ENCODE results near the gene GNB3. TPM values are rescaled to one million over a fixed set of nuclear protein-coding genes. Genes with fewer than 3 reads are reported as not detected.
"Not testable (repeated sequence)": the region's sequence is repeated elsewhere in the genome, so short reads cannot be mapped to it uniquely, and the experiment has no call there.

Gene GNB3
- total RNA-seq, 1 donor from 2014 or later: 1.2 TPM

DNA sequence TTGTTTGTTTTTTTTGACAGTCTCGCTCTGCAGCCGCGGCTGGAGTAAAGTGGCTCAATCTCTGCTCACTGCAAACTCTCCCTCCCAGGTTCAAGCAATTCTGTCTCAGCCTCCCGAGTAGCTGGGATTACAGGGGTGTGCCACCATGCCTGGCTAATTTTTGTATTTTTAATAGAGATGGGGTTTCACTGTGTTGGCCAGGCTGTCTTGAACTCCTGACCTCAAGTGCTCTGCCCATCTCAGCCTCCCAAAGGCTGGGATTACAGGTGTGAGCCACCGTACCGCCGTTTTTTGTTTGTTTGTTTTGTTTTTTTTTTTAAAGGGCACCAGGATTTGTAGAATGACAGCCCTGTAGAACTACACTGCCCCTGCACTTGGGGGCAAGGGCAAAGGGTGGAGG, 48.1 kb downstream of the GNB3 start:
- H3K27ac Mint-ChIP-seq: not testable (repeated sequence)

DNA sequence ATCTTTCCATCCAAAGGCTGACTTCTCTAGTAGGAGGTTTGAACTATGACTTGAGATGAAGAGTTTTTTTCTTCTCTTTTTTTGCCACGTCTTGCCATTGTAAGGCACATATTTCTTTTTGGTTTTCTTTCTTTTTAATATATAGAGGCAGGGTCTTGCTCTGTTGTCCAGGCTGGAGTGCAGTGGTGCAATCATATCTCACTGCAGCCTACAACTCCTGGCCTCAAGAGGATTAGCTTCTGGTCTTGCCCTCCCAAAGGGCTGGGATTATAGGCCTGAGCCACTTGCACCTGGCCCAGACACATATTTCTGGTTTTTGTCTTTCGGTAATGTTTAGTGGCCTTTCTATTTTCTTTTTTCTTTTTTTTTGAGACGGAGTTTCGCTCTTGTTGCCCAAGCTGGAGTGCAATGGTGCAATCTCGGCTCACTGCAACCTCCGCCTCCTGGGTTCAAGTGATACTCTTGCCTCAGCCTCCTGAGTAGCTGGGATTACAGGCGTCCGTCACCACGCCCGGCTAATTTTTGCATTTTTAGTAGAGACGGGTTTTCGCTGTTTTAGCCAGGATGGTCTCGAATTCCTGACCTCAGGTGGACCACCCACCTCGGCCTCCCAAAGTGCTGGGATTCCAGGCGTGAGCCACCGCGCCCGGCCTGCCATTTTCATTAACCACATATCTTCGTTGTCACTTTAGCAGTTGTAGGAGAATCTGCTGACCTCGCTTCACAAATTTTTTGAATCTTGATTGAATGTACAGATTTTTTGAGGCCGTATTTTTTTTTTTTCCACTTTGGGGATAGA, 49.2 kb downstream of the GNB3 start:
- H3K9me3 Mint-ChIP-seq; DNase-seq (ENCODE audit: low spot score); H3K27me3 Mint-ChIP-seq (ENCODE audit: low read depth): not testable (repeated sequence)
- intact Hi-C loops (cut with micrococcal nuclease): loop anchor here (5.0 kb wide), 1 partner anchor 103 kb away; the partner anchor contains the start of gene CD4
- peaks cover 21% of the 10 kb centered on the region for H3K36me3 Mint-ChIP-seq (ENCODE audit: low read depth)
- peaks cover 13% of the 10 kb centered on the region for H3K4me1 Mint-ChIP-seq (ENCODE audit: low read depth)
- H3K27ac Mint-ChIP-seq: peak overlapping the region; percentile 92
- peak overlapping the region; percentile 67 for H3K4me3 Mint-ChIP-seq (ENCODE audit: low read depth)

More for the DNA sequence above, 48.1 kb downstream of the GNB3 start:
- DNase-seq (ENCODE audit: low spot score); intact Hi-C loops (cut with micrococcal nuclease); H3K27me3 Mint-ChIP-seq (ENCODE audit: low read depth); H3K4me3 Mint-ChIP-seq (ENCODE audit: low read depth); H3K9me3 Mint-ChIP-seq: not testable (repeated sequence)
- H3K4me1 Mint-ChIP-seq (ENCODE audit: low read depth): peaks cover 13% of the 10 kb centered on the region
- H3K36me3 Mint-ChIP-seq (ENCODE audit: low read depth): peaks cover 32% of the 10 kb centered on the region

DNA sequence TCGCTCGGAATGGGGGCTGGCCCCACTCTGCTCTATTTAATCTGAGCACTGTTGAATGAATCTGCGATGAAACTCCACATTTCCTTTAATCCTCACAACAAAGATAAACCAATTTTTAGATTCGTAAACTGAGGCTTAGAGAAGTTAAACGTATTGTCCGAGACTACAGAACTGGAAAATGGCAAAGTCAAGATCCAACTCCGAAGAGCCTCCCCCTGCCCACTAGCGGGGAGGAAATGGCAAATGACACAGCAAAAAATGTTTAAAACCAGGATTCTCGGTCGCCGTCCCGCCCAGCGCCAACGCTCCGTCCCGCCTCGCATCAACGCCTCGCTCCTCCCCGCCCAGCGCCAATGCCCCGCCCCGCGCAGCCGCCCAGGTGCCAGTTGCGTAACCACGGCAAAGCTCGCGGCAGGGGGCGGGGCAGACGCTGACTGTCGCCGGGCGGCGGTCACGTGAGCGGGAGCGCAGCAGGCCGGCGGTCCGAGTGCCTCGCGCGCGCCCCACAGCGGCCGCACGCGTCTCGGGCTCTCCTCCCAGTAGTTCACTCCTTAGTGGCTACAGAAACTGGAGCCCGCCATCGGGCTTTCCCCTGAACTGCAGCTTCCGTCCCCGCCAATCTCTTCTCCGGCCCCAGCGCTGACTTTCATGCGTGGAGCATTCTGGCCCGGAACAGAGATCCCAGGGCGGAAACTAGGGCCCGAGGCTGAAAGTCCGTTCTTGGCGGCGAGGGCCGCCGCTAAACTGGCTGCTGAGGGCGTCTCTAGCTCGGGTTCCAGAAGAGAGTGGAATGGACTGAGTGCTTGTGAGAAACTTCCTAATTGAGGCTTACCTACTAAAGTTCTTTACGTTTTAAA, 50.3 kb downstream of the GNB3 start:
- DNase-seq (ENCODE audit: low spot score): peak; percentile 98
- no peaks in the 10 kb centered on the region for H3K9me3 Mint-ChIP-seq
- peak overlapping the region; percentile 80 for H3K4me3 Mint-ChIP-seq (ENCODE audit: low read depth)

DNA sequence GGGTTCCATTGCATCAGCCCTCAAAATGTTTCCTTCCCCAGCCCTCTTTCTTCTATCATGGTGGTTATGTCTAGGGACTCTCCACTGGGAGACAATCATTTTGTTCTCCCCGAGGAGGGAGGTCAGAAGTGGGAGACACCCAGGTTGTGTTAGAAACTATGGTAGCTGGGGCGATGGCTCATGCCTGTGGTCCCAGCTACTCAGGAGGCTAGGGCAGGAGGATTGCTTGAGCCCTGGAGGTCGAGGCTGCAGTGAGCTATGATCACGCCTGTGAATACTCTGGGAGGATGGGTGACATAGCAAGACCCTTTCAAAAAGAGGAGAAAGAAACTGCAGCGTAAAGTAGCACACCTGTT, 50.9 kb downstream of the GNB3 start:
- Mint-ChIP-seq H3K9me3 (no peaks in the 10 kb centered on the region), H3K36me3 (ENCODE audit: low read depth) (peaks cover 12% of the 10 kb centered on the region), H3K27ac (peak overlapping the region; percentile 92), H3K4me1 (ENCODE audit: low read depth) (peaks cover 13% of the 10 kb centered on the region), H3K27me3 (ENCODE audit: low read depth) (no peaks in the 10 kb centered on the region), H3K4me3 (ENCODE audit: low read depth) (peak overlapping the region; percentile 80)
- DNase-seq (ENCODE audit: low spot score): no peak
- intact Hi-C loops (cut with micrococcal nuclease): loop anchor here (1.0 to 5.0 kb wide), 5 partner anchors 13 to 104 kb away; partner anchors contain the start of genes CD4, LRRC23, RNU7-1 and SPSB2

More for the DNA sequence above, 50.3 kb downstream of the GNB3 start:
- Mint-ChIP-seq H3K27me3 (ENCODE audit: low read depth) (no peaks in the 10 kb centered on the region), H3K36me3 (ENCODE audit: low read depth) (peaks cover 14% of the 10 kb centered on the region), H3K4me1 (ENCODE audit: low read depth) (peaks cover 13% of the 10 kb centered on the region), H3K27ac (peak overlapping the region; percentile 92)
- intact Hi-C loops (cut with micrococcal nuclease): loop anchor here (1.0 to 5.0 kb wide), 5 partner anchors 13 to 104 kb away; partner anchors contain the start of genes CD4, LRRC23, RNU7-1 and SPSB2

DNA sequence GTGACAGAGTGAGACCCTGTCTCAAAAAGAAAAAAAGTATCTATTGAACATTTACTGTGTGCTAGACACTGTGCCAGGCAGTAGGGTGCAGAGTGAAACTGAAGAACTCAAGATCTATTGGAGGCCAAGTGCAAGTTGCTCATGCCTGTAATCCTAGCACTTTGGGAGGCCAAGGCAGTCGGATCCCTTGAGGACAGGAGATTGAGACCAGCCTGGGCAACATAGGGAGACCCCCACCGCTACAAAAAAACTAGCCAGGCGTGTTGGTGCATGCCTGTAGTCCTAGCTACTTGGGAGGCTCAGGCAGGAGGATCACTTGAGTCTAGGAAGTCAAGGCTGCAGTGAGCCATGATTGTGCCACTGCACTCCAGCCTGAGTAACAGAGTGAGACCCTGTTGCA, 52.0 kb downstream of the GNB3 start:
- Mint-ChIP-seq H3K4me1 (ENCODE audit: low read depth) (peaks cover 13% of the 10 kb centered on the region), H3K36me3 (ENCODE audit: low read depth) (peaks cover 12% of the 10 kb centered on the region)
- intact Hi-C loops (cut with micrococcal nuclease): loop anchor here (5.0 kb wide), 1 partner anchor 105 kb away; the partner anchor contains the start of gene CD4
- H3K4me3 Mint-ChIP-seq (ENCODE audit: low read depth); H3K27ac Mint-ChIP-seq; DNase-seq (ENCODE audit: low spot score); H3K27me3 Mint-ChIP-seq (ENCODE audit: low read depth); H3K9me3 Mint-ChIP-seq: not testable (repeated sequence)

DNA sequence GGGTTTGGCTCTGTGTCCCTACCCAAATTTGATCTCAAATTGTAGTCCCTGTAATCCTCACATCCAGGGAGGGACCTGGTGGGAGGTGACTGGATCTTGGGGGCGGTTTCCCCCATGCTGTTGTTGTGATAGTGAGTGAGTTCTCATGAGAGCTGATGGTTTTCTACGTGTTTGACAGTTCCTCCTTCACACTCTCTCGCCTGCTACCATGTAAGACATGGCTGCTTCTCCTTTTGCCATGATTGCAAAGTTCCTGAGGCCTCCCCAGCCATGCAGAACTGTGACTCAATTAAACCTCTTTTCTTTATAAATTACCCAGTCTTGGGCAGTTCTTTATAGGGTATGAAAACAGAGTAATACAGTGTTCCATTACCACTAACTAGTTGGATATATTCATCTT, 53.6 kb downstream of the GNB3 start:
- H3K27ac Mint-ChIP-seq: no peak overlapping the region
- H3K27me3 Mint-ChIP-seq (ENCODE audit: low read depth): no peaks in the 10 kb centered on the region
- intact Hi-C loops (cut with micrococcal nuclease): loop anchor here (5.0 kb wide), 1 partner anchor 107 kb away; the partner anchor contains the start of gene CD4
- H3K4me3 Mint-ChIP-seq (ENCODE audit: low read depth): no peak overlapping the region
- H3K4me1 Mint-ChIP-seq (ENCODE audit: low read depth): peaks cover 13% of the 10 kb centered on the region
- no peak for DNase-seq (ENCODE audit: low spot score)
- peaks cover 5% of the 10 kb centered on the region for H3K36me3 Mint-ChIP-seq (ENCODE audit: low read depth)
- no peaks in the 10 kb centered on the region for H3K9me3 Mint-ChIP-seq

Other genes starting within 250 kb of the GNB3 start
- 343 and 351 TPM in 2 replicates for gene CHD4, start 233.5 kb upstream of the GNB3 start, total RNA-seq
- 3.6 and 4.1 TPM in 2 replicates for gene LPAR5, start 205.0 kb upstream of the GNB3 start, total RNA-seq
- 1.2 and 1.5 TPM in 2 replicates for gene ACRBP, start 193.5 kb upstream of the GNB3 start, total RNA-seq
- gene ING4, start 177.8 kb upstream of the GNB3 start, total RNA-seq: 18.5 and 19.1 TPM in 2 replicates
- 73.7 and 75.4 TPM in 2 replicates for gene ZNF384, start 151.6 kb upstream of the GNB3 start, total RNA-seq
- gene PIANP, start 140.1 kb upstream of the GNB3 start, total RNA-seq: 0.18 TPM in 1 of 2 replicates, not detected in the other
- 33.0 and 35.6 TPM in 2 replicates for gene COPS7A, start 116.9 kb upstream of the GNB3 start, total RNA-seq
- gene MLF2, start 87.8 kb upstream of the GNB3 start, total RNA-seq: 162 and 172 TPM in 2 replicates
- gene PTMS, start 74.6 kb upstream of the GNB3 start, total RNA-seq: 235 and 262 TPM in 2 replicates
- gene LAG3, start 68.4 kb upstream of the GNB3 start, total RNA-seq: 215 and 223 TPM in 2 replicates
- gene CD4, start 51.4 kb upstream of the GNB3 start, total RNA-seq: 354 and 368 TPM in 2 replicates
- gene GPR162, start 19.1 kb upstream of the GNB3 start, total RNA-seq: 0.11 and 0.30 TPM in 2 replicates
- 5.2 and 5.3 TPM in 2 replicates for gene P3H3, start 12.5 kb upstream of the GNB3 start, total RNA-seq
- 41.6 and 42.1 TPM in 2 replicates for gene CDCA3, start 10.4 kb downstream of the GNB3 start, total RNA-seq
- 133 and 134 TPM in 2 replicates for gene USP5, start 11.2 kb downstream of the GNB3 start, total RNA-seq
- gene TPI1, start 26.6 kb downstream of the GNB3 start, total RNA-seq: 1,708 and 1,711 TPM in 2 replicates
- gene SPSB2, start 32.4 kb downstream of the GNB3 start, total RNA-seq: 3.7 and 4.1 TPM in 2 replicates
- gene LRRC23, start 63.9 kb downstream of the GNB3 start, total RNA-seq: 4.7 and 6.6 TPM in 2 replicates
- gene ENO2, start 73.7 kb downstream of the GNB3 start, total RNA-seq: 230 and 235 TPM in 2 replicates
- 66.8 and 70.5 TPM in 2 replicates for gene ATN1, start 87.0 kb downstream of the GNB3 start, total RNA-seq
- not detected in 2 replicates for gene RNU7-1, start 102.9 kb downstream of the GNB3 start, total RNA-seq
- gene C12orf57, start 103.1 kb downstream of the GNB3 start, total RNA-seq: 158 and 173 TPM in 2 replicates
- 250 and 252 TPM in 2 replicates for gene PTPN6, start 110.4 kb downstream of the GNB3 start, total RNA-seq
- gene PHB2, start 129.7 kb downstream of the GNB3 start, total RNA-seq: 381 and 391 TPM in 2 replicates
- 104 and 112 TPM in 2 replicates for gene EMG1, start 130.0 kb downstream of the GNB3 start, total RNA-seq
- 30.9 and 34.0 TPM in 2 replicates for gene LPCAT3, start 177.6 kb downstream of the GNB3 start, total RNA-seq
- gene C1S, start 219.8 kb downstream of the GNB3 start, total RNA-seq: 2.5 and 2.6 TPM in 2 replicates

All from activated T-helper 2 cell treated with anti-CD3 and anti-CD28 coated beads, Interferon-gamma antibody, Interleukin-2, Interleukin-4, amounts not matched to agents 10 μg/mL and 5 μg/mL and 100 μg/mL, durations not matched to agents 14 hours and 24 hours and 36 hours (primary cell).